ENCODE results near the gene RAMACL. TPM values are rescaled to one million over a fixed set of nuclear protein-coding genes. Genes with fewer than 3 reads are reported as not detected.

RAMACL gene
- total and polyA plus RNA-seq, 2 of the 13 experiments (the other 11 are each of a cell fraction or from before 2014, with no cell fraction given), result 0.09 to 0.29 TPM

- TF ChIP-seq ZNF512 (CRISPR knock-in tag; IDR thresholded peaks at IDR 0.05) (no peak), ZNF597 (CRISPR knock-in tag; IDR thresholded peaks at IDR 0.05) (no peak)
Measured at GRCh38 chr6:166598441-166599138, 12.1 kb upstream of the RAMACL start (continued).

GRCh38 chr6:166597711-166598440 lies 11.4 kb upstream of the RAMACL start:
- POLR2A ChIA-PET, result no interaction called here
- BruUV-seq (replicated peaks), result no TSS peak
- Histone ChIP-seq H3K4me2 (ENCODE audit: low read depth, low read length) (no peak overlapping the region), H3K27me3 (ENCODE audit: control insufficient read depth in 1 of 2, insufficient read depth in 2 of 2, low read length in 2 of 2) (peaks cover 4 to 32% of the 10 kb centered on the region in 2 experiments), H3K36me3 (replicated peaks in 1 of 2; ENCODE audit: control insufficient read depth in 1 of 2, insufficient read depth in 2 of 2, low read length in 2 of 2) (no peaks in the 10 kb centered on the region), H3K27ac (ENCODE audit: extremely low read length, insufficient read depth, low read length) (no peak overlapping the region), H3K4me1 (ENCODE audit: insufficient read depth, low read length) (no peaks in the 10 kb centered on the region), H2AFZ (ENCODE audit: low read length) (no peak overlapping the region), H4K20me1 (ENCODE audit: insufficient read depth, low read length) (no peaks in the 10 kb centered on the region), H3K79me2 (ENCODE audit: insufficient read depth, low read length) (no peaks in the 10 kb centered on the region), H3K4me3 (replicated peaks in 1 of 3; ENCODE audit: insufficient read depth in 1 of 3, low read depth in 2 of 3, low read length in 3 of 3) (no peak overlapping the region), H3K9me3 (ENCODE audit: low read length) (no peaks in the 10 kb centered on the region), H3K9ac (ENCODE audit: insufficient read depth, low read depth, low read length) (no peak overlapping the region)
- in situ Hi-C loops (cut with HindIII; ENCODE audit: extremely low pct_ligation_motif_present, low pct_unique_long_range_greater_than_20kb) (no loop called here), intact Hi-C loops (cut with micrococcal nuclease; ENCODE audit: unreplicated experiment) (no loop called here)
- no peak for FAIRE-seq
- DNase-seq (ENCODE audit: low spot score), result no peak
- 27% methylated on average over 10 of the region's 10 CpGs for WGBS (ENCODE audit: low lambda C conversion rate)
- ATAC-seq, result no peak
- TF ChIP-seq ZBTB26 (CRISPR knock-in tag; IDR thresholded peaks at IDR 0.05; ENCODE audit: borderline replicate concordance) (no peak), CREB3 (CRISPR knock-in tag; IDR thresholded peaks at IDR 0.05) (no peak), BRD4 (CRISPR knock-in tag; IDR thresholded peaks at IDR 0.05) (no peak), ZNF335 (CRISPR knock-in tag; IDR thresholded peaks at IDR 0.05) (no peak), RARG (CRISPR knock-in tag; IDR thresholded peaks at IDR 0.05; ENCODE audit: low read depth) (no peak), ZNF569 (CRISPR knock-in tag; IDR thresholded peaks at IDR 0.05; ENCODE audit: borderline replicate concordance) (no peak), HINFP (CRISPR knock-in tag; IDR thresholded peaks at IDR 0.05; ENCODE audit: low read depth) (no peak), ZNF720 (CRISPR knock-in tag; IDR thresholded peaks at IDR 0.05) (no peak), BATF2 (CRISPR knock-in tag; IDR thresholded peaks at IDR 0.05) (no peak), TBP (CRISPR knock-in tag; IDR thresholded peaks at IDR 0.05) (no peak)
- CTCF ChIA-PET (ENCODE audit: low intra/inter-chr PET ratio, low total read pairs), result no interaction called here

Data from HepG2 (cell line).